GM19438 (cell line): ENCODE data around the gene CFDP1.

ENCODE experiments used
- ATAC-seq: cut with Tn5 transposase; IDR thresholded peaks from one replicate; pipeline ENCODE4 v1.9.1; 2021; ENCODE audit warnings: low read depth; ENCODE audit not compliant: unreplicated experiment

The CFDP1 gene

DNA sequence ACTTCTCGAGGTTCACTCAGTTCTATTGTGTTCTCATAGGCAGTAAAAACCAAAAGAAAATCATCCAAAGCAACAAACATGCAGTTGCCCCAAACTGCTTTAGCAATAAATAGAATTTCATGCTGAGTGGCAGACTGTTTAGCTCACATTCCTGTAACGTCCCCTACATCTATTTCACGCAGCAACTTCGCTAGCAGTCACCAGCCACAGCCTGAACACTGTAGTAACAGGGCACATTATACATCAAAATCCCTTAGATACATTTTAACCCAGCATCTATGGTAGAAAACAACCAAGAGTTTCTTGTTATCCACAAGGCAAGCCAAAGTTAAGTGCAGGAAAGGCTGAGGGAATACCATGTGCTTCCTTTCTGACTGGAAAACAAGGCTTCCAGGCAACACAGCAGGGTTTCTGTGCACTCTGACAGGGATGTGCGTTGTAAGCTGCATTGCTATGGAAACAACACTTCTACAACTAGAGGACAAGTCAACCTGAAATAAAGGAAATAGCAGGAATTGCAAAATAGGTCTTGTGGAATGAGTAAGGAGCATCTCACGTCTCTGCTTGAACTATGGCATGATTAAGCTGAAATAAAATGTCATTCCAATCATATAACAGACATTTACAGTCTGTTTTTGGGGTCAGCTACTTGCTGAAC lies 55.4 kb downstream of the CFDP1 start:
- no peak for ATAC-seq

DNA sequence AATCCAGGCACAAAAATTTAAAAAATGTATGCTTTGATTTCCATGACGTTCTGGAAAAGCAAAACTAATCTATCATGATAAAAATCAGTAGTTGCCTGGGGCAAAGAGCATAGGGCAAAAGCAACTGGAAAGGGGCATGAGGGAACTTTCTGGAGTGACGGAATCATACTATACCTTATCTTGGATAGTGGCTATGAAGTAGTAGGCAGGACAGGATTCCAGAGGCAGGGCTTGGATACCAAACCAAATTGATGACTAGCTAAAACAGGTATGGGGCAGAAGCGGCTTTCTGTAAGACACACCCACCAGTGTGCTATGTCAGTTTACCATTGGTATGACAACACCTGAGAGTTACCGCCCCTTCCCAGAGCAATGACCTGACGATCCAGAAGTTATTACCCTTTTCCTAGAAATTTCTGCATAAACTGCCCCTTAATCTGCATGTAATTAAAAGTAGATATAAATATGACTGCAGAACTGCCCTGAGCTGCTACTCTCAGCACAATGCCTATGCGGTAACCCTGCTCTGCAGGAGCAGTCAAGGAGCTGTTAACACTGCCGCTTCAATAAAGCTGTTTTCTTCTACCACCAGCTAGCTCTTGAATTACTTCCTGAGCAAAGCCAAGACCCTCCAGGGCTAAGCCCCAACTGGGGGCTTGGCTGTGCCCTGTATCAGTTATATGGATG lies 56.7 kb downstream of the CFDP1 start:
- no peak for ATAC-seq

DNA sequence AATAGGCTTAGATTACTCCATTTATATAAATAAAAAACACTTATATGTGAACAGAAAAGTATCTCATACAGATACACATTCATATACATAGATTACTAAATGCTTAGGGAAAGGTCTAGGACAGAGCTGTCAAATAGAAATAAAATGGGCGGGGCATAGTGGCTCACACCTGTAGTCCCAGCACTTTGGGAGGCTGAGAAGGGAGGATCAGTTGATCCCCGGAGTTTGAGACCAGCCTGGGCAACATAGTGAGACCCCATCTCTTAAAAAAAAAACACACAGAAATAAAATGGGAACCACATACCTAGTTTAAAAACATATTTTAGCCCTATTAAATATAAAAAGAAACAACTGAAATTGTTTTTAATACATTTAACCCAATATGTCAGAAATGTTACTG lies 58.9 kb downstream of the CFDP1 start:
- ATAC-seq, result no peak

DNA sequence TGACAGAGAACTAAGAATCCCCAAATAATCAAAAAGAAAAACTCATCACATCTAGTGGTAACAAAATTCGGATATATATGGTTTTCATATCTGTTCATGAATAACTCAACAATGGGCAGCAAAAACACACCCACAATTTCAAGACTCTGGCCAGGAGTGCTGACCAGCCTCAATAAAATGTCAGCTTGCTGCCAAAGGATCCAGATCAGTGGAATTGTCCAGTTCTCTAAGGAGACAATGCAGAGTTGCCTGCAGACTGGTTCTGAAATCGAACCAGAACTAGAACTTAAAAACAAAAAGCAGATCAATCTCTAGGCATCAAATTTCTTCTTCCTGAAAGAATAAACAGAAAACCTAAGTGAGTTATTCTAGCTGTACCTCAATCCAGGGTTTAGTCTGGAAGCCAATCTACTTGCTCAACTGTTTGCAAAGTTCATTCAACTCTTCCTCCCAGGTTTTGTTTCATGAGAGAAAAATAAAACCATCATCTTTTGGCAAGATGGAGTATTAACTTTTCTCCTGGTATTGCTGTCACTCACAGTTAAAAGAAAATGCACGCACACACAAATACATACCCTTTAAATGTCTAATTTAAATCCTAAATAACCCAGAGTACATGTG lies 61.0 kb downstream of the CFDP1 start:
- no peak for ATAC-seq

DNA sequence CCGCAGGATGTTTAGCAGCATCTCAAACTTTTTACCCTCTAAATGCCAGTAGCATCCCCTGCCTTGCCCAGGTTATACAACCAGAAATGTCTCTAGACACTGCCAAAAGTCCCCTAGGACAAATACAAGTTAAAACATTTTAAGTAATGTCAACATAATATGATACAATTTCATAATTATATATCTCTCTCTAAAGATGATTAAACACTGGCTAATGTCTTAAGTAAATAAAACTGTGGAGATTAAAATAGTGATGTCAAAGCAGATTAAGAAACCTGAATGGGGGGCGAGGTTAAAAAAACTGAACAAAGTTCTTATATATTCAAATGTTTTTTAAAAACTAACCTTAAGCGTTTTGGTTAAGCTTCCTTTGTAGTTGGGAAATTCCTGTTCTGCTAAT lies 62.1 kb downstream of the CFDP1 start:
- no peak for ATAC-seq

DNA sequence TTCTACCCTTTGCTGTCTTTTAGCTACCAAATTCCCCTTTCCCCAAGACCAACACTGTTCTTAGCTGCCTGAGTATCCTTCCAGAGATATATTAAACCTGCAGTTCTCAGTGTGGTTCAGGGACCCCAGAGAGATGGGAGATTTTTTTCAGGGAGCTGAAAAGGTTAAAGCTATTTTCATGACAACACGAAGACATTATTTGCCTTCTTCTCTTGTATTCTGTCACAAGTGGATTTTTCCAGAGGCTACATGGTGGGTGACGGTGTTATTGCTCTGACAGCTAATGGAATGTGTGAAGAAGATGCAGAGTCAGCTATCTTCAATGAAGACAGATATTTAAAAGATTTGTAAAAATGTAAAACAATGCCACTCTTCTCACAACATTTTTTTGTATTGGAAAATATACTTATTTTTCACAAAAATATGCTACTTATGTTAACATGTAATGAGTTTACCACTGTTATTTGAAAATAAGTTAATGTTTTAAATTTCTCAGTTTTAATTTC lies 69.0 kb downstream of the CFDP1 start:
- no peak for ATAC-seq

DNA sequence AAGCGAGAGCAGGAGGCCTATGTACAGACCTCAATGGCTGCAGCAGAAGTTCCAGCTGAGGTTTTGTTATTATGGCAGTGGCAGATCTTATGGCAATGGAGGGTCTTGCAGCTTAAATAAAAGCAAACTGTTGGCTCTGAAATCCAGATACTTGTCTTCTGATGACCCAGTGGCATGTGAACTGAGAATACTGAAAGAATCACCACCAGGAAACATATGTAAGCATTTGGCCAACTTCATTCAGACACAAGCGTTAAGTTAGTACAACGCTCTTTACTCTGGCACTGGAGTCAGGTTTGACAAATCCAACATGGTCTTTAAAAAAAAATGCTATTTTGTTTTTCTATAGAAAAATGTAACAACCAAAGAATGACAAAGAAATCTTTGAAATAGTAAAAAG lies 70.5 kb downstream of the CFDP1 start:
- ATAC-seq, result no peak

DNA sequence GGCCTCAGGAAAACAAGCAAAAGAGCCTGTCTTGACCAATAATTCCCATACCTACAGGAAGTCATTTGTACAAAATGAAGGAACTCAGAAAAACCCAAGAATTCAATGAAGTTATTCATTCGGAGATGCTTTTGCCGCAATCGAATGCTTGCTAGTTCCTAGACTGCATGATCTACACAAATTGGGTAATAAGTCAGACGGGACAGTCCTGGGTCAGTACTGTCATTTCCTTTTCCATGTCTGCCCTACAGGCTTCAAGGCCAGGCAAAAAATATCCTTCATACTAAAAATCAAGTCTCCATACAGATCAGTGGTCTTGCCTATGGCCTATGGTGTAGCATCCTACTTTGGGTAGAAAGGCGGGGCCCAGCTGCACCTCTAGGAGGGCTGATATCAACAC lies 71.4 kb downstream of the CFDP1 start:
- no peak for ATAC-seq

DNA sequence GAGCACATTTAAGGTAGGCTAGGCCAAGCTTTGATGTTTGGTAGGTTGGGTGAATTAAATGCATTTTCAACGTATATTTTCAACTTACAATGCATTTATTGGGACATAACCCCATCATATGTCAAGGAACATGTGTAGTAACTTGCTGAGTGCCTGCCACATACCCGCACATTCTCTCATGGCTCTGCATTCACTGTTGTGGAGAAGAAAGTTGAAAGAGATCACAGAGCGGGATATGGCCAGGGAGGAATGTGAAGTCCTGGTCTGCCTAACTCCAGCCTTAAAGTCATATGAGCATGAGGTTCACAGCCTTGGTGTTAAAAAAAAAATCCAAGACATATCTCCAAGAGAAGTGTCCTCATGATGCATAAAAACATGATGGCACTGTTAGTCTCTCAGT lies 79.1 kb downstream of the CFDP1 start:
- no peak for ATAC-seq

DNA sequence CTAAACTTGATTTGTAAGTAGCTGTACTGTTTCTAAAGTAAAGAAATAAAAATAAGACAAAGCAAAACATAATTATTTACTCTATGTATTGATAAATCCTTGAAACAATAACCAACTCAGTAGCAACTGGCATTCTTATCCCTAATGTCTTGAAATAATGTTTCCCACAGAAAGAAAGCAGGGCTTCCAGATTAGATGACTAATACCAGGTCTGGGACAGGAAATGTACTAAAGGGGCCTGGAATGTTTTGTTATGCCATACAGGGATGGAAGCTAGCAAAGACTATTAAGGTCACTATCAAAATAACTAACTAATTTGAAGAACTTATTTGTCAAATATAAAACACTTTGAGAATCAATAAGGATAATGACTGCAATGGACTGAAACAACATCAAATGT lies 82.1 kb downstream of the CFDP1 start:
- ATAC-seq, result no peak

DNA sequence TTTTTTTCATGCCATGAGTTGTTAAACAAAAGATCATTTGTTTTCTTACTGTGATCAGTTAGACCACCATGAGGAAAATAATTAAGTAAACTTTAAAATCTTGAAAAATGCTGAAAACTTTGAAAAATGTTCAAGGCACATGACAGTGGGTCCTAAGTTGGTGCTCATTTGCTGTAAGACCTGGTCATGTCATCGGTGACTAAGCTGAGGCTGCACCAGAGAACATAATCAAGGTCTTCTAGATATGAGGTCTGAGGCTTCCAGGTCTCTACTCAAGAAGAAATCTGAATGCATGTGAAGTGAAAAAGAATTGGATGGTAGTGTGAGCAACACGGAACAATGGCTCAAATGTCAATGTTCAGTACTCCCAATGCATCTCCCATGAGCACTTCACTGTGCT lies 87.6 kb downstream of the CFDP1 start:
- no peak for ATAC-seq

DNA sequence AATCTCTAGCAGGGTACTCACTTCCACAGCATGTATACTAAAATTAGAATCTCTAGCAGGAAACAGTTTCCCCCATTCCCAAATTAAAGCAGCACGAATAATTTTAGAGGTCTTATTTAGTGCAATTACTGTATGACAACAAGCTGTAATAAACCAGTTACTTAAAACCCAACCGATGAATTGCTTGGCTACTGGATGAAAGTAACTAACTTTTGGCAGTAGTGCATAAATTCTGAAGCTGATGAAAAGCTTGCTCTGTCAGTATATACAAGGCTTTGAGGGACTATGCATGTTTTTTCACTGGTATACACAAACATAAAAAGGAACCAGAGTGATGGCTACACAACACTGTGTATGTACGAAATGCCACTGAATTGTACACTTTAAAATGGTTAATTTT lies 89.4 kb downstream of the CFDP1 start:
- no peak for ATAC-seq

DNA sequence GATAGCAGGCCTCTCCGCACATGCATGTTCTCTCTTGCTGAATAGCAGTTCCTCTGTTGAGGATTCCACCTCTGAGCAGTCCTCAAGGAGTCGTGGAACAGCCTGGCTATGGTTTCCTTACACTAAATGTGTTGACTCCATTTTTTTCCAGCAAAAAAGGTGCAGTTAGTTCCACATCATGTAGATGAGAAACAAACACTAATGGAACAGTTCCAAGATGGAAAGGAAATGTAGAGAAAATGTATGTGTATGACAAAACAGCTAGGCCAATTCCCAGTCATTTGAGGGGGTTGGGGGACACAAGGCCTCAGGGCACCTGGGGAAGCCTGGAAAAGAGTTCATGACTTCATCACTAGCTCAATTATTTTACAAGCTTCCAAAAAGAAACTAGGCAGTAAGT lies 90.0 kb downstream of the CFDP1 start:
- no peak for ATAC-seq

DNA sequence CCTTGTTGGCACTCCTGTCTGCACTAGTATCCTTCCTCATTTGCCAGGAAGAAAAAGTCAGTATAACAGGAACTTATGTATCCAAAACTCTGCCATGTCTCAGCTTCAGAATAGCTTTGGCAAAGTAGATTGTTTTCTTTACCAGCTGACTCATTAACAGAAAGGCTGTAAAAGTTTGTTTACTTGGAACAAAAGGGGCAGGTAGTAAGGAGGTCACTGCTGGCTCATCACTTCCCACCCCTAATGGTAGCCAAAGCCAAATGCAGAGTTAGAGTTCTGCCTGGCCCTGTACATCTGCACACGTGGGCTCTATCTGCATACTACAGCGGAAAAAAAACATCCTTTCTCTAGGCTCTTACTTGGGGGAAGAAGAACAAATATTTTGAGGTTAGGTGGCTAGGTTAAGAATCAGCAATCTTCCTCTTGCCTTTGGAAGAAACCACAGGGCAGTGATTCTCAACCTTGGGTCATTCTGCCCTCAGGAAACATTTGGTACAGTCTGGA lies 90.9 kb downstream of the CFDP1 start:
- no peak for ATAC-seq

DNA sequence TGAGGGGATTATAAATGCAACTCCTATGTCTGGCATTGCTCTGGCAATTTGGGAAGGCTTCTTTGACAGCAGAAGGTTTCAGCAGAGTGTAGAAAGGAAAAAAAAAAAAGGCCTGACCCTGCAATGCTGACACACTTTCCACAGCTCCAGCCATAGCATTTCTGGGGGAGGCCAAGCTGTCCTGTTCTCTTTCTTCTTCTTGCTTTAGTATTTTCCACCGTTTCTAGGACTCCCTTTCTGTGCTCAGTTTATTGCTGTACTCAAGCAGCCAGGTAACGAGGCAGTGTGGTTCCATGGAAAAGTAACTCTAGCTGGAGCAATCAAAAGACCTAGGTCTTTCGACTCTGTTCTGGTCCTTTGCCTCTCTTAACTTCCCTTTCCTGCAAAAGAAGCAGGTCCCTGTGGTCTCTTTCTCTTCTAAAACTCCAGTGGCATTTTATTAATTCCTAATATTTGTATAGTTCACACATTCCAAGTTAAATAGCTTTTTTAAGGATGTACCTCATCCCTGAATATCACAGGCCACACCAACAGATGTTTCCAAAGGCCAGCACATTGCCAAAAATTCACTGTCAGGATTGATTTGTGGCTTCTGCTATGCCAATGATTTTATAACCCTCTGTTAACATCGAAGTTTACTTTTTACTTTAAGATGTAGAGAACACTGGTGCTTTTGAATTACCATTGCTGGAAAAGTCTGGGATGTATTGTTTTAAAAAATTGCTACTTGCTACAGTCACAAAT lies 91.6 kb downstream of the CFDP1 start:
- no peak for ATAC-seq

DNA sequence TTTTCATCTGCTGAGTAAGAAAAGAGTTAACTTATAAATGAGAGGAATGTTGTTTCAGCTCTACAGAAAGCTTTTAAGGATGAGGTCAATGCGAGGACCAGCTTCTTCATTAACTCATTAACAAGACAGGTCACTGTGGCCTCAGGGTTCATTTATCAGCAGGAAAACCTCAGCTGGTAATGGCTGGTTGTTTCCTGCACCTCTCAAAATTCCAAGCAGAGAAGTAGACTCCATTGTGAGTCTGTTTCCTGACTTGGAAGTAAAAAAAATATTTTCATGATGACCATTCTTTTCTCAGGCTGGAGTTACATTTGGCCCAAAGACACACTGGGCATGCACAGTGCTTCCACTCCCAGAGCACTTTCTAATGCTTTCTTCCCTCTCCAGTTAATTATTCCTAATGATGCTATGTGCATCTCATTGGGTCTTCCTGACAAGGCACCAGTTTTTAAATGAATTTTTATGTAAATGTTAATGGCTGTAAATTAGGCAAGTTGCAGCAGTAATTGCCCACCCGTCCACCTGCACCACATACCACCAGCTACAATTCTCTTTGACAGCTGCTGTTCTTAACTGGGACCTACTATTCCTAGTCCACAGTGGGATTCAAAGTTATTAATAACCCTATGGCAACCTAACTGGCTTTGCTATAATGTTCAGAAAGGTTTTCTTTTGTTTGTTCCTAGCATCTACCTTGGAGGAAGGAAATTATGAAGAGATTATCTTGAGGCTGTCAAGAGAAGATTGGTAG lies 92.4 kb downstream of the CFDP1 start:
- ATAC-seq, result no peak

DNA sequence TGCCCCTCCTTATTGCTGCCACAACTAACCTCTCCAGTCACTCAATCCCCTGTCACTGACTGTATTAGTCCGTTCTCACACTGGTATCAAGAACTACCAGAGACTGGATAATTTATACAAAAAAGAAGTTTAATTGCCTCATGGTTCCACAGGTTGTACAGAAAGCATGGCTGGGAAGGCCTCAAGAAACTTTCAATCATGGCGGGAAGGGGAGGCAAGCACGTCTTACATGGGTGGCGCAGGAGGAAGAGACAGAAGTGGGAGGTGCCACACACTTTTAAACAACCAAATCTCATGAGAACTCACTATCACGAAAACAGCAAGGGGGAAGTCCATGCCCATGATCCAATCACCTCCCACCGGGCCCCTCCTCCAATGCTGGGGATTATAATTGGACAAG lies 95.9 kb downstream of the CFDP1 start:
- no peak for ATAC-seq

DNA sequence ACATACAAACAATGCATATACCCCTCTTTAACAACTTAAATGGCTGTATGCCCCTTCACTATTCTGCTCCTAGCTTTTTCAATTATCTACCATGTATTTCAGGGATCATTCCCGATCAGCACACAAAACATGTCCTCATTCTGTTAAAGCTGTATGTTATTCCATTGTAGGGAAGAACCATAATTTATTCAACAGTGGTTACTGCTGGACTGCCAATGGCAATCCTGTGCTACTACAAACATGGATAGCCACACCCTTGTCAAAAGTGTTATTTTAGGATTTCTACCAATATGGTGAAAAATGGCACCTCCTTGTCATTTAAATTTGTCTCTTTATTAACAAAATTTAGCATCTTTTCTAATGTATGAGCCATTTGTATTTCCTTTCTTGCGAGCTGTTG lies 96.8 kb downstream of the CFDP1 start:
- ATAC-seq, result no peak

DNA sequence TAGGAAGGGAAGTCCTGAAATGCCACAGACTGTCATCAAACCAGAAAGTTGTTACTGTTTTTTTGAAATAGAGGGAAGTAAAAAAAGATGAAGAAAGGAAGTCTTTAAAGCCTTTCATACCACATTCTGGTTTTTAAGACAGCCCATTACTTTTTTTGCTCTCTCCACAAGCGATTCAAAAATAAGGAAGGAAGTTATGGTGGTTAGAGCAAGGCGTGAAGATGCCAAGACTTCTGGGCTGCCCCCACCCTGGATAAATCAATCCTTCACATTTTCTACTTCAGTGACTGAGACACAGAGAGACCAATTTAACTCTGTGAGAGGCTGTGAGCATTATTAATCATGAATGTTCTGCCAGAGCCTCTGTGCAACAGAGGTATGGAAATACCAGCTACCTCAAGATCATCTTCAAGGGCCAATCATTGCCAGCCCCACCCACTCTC lies 99.6 kb downstream of the CFDP1 start:
- no peak for ATAC-seq

DNA sequence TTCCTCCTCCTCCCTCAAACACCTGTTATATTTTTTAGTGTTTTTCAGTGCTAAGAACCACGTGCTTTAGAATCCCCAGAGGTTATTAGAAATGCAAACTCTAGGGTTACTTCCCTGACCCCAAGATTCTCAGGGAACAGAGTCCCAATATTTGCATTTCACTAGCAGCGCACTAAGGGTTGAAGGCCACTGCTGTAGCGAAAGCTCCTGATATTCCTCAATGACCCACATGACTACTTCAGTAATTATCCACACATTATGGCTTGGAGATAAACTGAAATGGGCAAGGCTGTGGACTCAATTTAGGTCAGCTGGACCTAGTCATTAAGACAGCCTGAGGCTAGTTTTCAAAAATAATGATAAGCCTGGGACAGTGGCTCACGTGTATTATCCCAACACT lies 103.4 kb downstream of the CFDP1 start:
- ATAC-seq, result no peak
